Neural cell (in vitro differentiated cells): ENCODE measurements around the gene PDE9A. TPM values are rescaled to one million over a fixed set of nuclear protein-coding genes. Genes with fewer than 3 reads are reported as not detected.

Experiments
- H2AFZ ChIP-seq: fragments of 200-600, 300-800 bp; sonication (generic), shearing (Covaris generic); 2 replicates; pipeline ENCODE4 v1.6.0; 2014; ENCODE audit warnings: low read depth, mild to moderate bottlenecking, antibody characterized with exemption, low read length, moderate library complexity
- H3F3A ChIP-seq: fragments of 200-600 bp; shearing (Covaris generic); 2 replicates; pipeline ENCODE4 v1.6.1; 2016; ENCODE audit warnings: mild to moderate bottlenecking, moderate library complexity, mixed read lengths, antibody characterized with exemption, low read length; ENCODE audit not compliant: insufficient read depth, poor library complexity, severe bottlenecking
- H3K27ac ChIP-seq: fragments of 200-600, 300-800 bp; sonication (generic), shearing (Covaris generic); 2 replicates; pipeline ENCODE4 v1.5.1; 2014; ENCODE audit warnings: mild to moderate bottlenecking, low read length, moderate library complexity
- H3K27me3 ChIP-seq: fragments of 300-800, 200-600 bp; sonication (generic), shearing (Covaris generic); 2 replicates; pipeline ENCODE4 v1.6.0; 2014; ENCODE audit warnings: mild to moderate bottlenecking, low read depth, low read length, moderate library complexity; ENCODE audit not compliant: insufficient read depth
- H3K36me3 ChIP-seq: fragments of 300-800, 200-600 bp; sonication (generic), shearing (Covaris generic); 2 replicates; pipeline ENCODE4 v1.5.1; 2014; ENCODE audit warnings: mild to moderate bottlenecking, antibody characterized with exemption, low read length, moderate library complexity; ENCODE audit not compliant: insufficient read depth
- H3K4me2 ChIP-seq: fragments of 300-800, 200-600 bp; sonication (generic), shearing (Covaris generic); 2 replicates; pipeline ENCODE4 v1.6.0; 2014; ENCODE audit warnings: mild to moderate bottlenecking, low read length
- H3K4me3 ChIP-seq: fragments of 300-800, 200-600 bp; sonication (generic), shearing (Covaris generic); 2 replicates; pipeline ENCODE4 v1.5.1; 2014; ENCODE audit warnings: mild to moderate bottlenecking, low read length, moderate library complexity
- H3K79me2 ChIP-seq: fragments of 200-600 bp; shearing (Covaris generic); replicated peaks from 2 replicates; pipeline ENCODE4 v1.6.0; 2014; ENCODE audit warnings: mild to moderate bottlenecking, low read length, moderate library complexity; ENCODE audit not compliant: insufficient read depth
- H3K9ac ChIP-seq: fragments of 300-800, 200-600 bp; sonication (generic), shearing (Covaris generic); 2 replicates; pipeline ENCODE4 v1.6.1; 2016; ENCODE audit warnings: mild to moderate bottlenecking, low read length, mixed read lengths
- H3K9me2 ChIP-seq: fragments of 200-600 bp; shearing (Covaris generic); 2 replicates; pipeline ENCODE4 v1.6.1; 2016; ENCODE audit warnings: mild to moderate bottlenecking, low read length, mixed read lengths; ENCODE audit not compliant: insufficient read depth
- H3K9me3 ChIP-seq: fragments of 200-600, 300-800 bp; sonication (generic), shearing (Covaris generic); 2 replicates; pipeline ENCODE4 v1.6.1; 2016; ENCODE audit warnings: mild to moderate bottlenecking, mixed run types, low read length, moderate library complexity, mixed read lengths
- H4K20me1 ChIP-seq: fragments of 200-600 bp; shearing (Covaris generic); 2 replicates; pipeline ENCODE4 v1.6.1; 2016; ENCODE audit warnings: mild to moderate bottlenecking, mixed run types; ENCODE audit not compliant: insufficient read depth
- EZH2 ChIP-seq: fragments of 200-600, 300-800 bp; shearing (Covaris generic), sonication (generic); IDR thresholded peaks from 2 replicates; pipeline ENCODE4 v1.6.1; 2014; ENCODE audit warnings: antibody characterized with exemption, low read length, borderline replicate concordance, mild to moderate bottlenecking; ENCODE audit not compliant: insufficient read depth, poor library complexity, severe bottlenecking
- MXI1 ChIP-seq: fragments of 450-650 bp; conservative IDR thresholded peaks from 2 replicates; pipeline ENCODE4 v1.6.1; 2014; ENCODE audit warnings: antibody characterized with exemption, mild to moderate bottlenecking; ENCODE audit not compliant: poor library complexity, severe bottlenecking
- POLR2AphosphoS5 ChIP-seq: IDR thresholded peaks from 2 replicates; pipeline ENCODE4 v1.6.1; 2012
- SMC3 ChIP-seq: fragments of 450-650 bp; conservative IDR thresholded peaks from 2 replicates; pipeline ENCODE4 v1.6.1; 2014; ENCODE audit warnings: antibody characterized with exemption, mild to moderate bottlenecking, moderate library complexity; ENCODE audit not compliant: poor library complexity
- polyA plus RNA-seq: library from polyadenylated mRNA; depleted of rRNA; stranded (reverse); fragments of >200 nt; gene quantifications from 2 replicates; pipeline ENCODE4 v1.2.3, GENCODE V29; 2014
- TF ChIP-seq, protein P1 (sequence below): fragments of 450-650 bp; IDR thresholded peaks from 2 replicates; pipeline ENCODE4 v1.5.1; 2014; ENCODE audit warnings: antibody characterized with exemption, mild to moderate bottlenecking, moderate library complexity; ENCODE audit not compliant: poor library complexity, severe bottlenecking
- TF ChIP-seq, protein P2 (sequence below): IDR thresholded peaks from 2 replicates; pipeline ENCODE4 v1.6.1; 2012; ENCODE audit warnings: borderline replicate concordance

The PDE9A gene
- polyA plus RNA-seq, 1 donor from 2014 or later = 32.2 TPM

DNA sequence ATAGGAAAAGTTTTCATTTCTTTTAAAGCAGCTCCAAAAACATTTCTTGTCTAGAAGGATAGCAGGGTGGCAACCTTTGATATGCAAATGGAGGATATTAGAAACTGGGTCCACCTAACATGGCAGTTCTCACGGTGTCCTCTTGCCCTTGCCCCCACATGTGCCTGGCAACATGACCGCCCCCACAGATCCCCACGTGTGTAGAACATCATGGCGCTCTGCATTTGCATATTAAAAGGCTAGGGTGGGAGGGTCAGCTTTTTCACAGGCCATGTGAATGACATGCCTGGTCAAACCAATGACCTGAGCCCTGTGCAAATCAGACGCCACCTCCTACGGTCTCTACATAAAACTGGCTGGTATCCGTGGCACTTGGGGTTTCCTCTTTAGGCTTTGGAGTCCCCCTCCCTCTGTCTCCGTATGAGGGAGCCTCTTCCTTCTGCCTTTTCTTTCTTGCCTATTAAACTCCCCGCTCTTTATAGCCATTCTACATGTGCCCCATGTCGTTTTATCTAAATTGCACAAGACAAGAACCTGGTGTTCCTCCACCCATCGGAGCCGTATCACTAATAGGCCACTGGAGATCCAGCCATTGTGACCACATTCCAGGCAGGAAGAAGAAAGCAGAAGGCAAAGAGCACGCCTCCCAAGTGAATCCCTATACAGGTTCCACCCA is 154.7 kb downstream of the PDE9A start:
- H3K4me2 ChIP-seq = no peak overlapping the region

DNA sequence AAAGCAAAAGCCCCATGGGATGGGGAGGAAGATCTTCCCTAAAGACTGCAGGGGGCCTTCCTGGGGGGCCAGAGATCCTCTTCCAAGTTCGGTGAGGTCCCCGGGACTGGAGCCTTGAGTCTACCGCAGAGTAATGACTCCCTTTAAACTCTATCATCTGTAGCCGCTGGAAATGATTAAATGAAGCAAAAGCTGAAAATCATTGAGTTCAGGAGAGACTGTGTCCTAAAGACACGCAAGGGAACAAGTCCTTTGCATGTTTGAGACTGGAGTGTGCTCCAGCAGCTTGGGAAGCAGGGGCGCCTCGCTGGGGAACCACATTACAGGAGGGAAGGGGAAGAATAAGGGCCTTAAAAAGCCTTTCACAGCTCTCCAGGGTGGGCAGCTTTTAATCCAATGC is 155.8 kb downstream of the PDE9A start:
- H3K27me3 ChIP-seq = no peaks in the 10 kb centered on the region
- H4K20me1 ChIP-seq = no peaks in the 10 kb centered on the region
- no peak overlapping the region for H3K27ac ChIP-seq
- no peaks in the 10 kb centered on the region for H3K79me2 ChIP-seq
- no peaks in the 10 kb centered on the region for H3K9me2 ChIP-seq
- H3F3A ChIP-seq = no peaks in the 10 kb centered on the region
- H3K36me3 ChIP-seq = no peaks in the 10 kb centered on the region
- H3K4me2 ChIP-seq = no peak overlapping the region
- H3K4me3 ChIP-seq = no peak overlapping the region
- no peak for TF ChIP-seq SMC3
- H3K9ac ChIP-seq = no peak overlapping the region
- H3K9me3 ChIP-seq = peaks cover 2% of the 10 kb centered on the region
- H2AFZ ChIP-seq = no peak overlapping the region

More for the DNA sequence above, 154.7 kb downstream of the PDE9A start:
- Histone ChIP-seq H3K9ac (no peak overlapping the region), H3K27me3 (no peaks in the 10 kb centered on the region), H3F3A (no peaks in the 10 kb centered on the region), H3K27ac (no peak overlapping the region), H3K4me3 (no peak overlapping the region), H3K36me3 (no peaks in the 10 kb centered on the region), H3K9me3 (no peaks in the 10 kb centered on the region), H3K9me2 (no peaks in the 10 kb centered on the region), H2AFZ (no peak overlapping the region), H4K20me1 (no peaks in the 10 kb centered on the region), H3K79me2 (no peaks in the 10 kb centered on the region)
- TF ChIP-seq MXI1 (no peak), EZH2 (no peak), POLR2AphosphoS5 (no peak)
- TF ChIP-seq, protein P1, sequence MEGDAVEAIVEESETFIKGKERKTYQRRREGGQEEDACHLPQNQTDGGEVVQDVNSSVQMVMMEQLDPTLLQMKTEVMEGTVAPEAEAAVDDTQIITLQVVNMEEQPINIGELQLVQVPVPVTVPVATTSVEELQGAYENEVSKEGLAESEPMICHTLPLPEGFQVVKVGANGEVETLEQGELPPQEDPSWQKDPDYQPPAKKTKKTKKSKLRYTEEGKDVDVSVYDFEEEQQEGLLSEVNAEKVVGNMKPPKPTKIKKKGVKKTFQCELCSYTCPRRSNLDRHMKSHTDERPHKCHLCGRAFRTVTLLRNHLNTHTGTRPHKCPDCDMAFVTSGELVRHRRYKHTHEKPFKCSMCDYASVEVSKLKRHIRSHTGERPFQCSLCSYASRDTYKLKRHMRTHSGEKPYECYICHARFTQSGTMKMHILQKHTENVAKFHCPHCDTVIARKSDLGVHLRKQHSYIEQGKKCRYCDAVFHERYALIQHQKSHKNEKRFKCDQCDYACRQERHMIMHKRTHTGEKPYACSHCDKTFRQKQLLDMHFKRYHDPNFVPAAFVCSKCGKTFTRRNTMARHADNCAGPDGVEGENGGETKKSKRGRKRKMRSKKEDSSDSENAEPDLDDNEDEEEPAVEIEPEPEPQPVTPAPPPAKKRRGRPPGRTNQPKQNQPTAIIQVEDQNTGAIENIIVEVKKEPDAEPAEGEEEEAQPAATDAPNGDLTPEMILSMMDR = no peak
- TF ChIP-seq, protein P2, sequence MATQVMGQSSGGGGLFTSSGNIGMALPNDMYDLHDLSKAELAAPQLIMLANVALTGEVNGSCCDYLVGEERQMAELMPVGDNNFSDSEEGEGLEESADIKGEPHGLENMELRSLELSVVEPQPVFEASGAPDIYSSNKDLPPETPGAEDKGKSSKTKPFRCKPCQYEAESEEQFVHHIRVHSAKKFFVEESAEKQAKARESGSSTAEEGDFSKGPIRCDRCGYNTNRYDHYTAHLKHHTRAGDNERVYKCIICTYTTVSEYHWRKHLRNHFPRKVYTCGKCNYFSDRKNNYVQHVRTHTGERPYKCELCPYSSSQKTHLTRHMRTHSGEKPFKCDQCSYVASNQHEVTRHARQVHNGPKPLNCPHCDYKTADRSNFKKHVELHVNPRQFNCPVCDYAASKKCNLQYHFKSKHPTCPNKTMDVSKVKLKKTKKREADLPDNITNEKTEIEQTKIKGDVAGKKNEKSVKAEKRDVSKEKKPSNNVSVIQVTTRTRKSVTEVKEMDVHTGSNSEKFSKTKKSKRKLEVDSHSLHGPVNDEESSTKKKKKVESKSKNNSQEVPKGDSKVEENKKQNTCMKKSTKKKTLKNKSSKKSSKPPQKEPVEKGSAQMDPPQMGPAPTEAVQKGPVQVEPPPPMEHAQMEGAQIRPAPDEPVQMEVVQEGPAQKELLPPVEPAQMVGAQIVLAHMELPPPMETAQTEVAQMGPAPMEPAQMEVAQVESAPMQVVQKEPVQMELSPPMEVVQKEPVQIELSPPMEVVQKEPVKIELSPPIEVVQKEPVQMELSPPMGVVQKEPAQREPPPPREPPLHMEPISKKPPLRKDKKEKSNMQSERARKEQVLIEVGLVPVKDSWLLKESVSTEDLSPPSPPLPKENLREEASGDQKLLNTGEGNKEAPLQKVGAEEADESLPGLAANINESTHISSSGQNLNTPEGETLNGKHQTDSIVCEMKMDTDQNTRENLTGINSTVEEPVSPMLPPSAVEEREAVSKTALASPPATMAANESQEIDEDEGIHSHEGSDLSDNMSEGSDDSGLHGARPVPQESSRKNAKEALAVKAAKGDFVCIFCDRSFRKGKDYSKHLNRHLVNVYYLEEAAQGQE = no peak
